Panc1 (cell line): ENCODE results near the gene EPC1.

Experiments used
- POLR2AphosphoS5 ChIP-seq: IDR thresholded peaks from 2 replicates; pipeline ENCODE4 v1.6.1; 2012; ENCODE audit warnings: mild to moderate bottlenecking, low read depth, low read length, moderate library complexity
- SIN3A ChIP-seq: IDR thresholded peaks from 2 replicates; pipeline ENCODE4 v1.6.1; 2012; ENCODE audit warnings: low read depth, mild to moderate bottlenecking, low read length, moderate library complexity, borderline replicate concordance; ENCODE audit not compliant: insufficient read depth
- TF ChIP-seq, protein P1 (sequence below): fragments of 450-650 bp; IDR thresholded peaks from 2 replicates; pipeline ENCODE4 v1.5.1; 2017; ENCODE audit warnings: mild to moderate bottlenecking
- TF ChIP-seq, protein P2 (sequence below), 2 experiments: IDR thresholded peaks; 2 replicates each; pipeline ENCODE4 v1.6.1; 2011 to 2012; ENCODE audit warnings: low read depth in 2 of 2, control low read depth in 1 of 2, low read length in 1 of 2, mild to moderate bottlenecking in 1 of 2, moderate library complexity in 1 of 2; ENCODE audit not compliant: insufficient read depth in 1 of 2

DNA sequence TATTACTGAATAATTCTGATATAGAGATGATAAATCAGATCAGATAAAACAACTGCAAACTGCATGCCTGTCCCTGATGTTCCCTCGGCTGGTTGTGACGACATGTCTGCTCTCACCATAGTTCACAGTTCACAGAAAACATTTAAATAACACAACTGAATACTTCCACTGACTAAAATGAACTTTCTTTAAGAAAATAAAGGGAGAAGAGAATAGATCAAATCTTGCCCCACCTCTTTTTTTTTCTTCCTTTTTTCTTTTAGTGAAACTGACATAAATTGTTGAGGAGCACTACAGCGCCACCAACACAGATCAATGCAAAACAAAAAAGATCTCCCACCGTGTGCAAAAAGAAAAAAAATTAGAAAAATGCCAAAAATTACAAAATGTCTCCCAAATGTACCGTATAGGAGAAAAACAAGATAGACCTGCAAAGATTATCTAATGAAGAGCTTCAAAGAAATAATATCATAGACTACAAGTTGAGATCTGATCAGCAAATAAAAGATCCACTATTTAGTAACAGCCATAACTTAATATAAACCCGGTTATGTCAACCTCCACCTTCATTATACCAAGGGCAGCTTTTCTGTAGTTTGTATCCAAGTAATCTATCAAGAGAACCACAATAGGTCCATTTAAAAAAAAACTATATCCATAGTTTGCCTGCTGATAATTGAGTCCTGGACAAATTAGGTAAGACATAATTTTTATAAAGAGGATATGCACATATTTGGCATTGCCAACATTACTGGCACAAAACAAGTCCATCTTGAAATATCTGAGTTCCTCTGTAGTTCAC, 30.7 kb upstream of the EPC1 start:
- TF ChIP-seq, protein P1, sequence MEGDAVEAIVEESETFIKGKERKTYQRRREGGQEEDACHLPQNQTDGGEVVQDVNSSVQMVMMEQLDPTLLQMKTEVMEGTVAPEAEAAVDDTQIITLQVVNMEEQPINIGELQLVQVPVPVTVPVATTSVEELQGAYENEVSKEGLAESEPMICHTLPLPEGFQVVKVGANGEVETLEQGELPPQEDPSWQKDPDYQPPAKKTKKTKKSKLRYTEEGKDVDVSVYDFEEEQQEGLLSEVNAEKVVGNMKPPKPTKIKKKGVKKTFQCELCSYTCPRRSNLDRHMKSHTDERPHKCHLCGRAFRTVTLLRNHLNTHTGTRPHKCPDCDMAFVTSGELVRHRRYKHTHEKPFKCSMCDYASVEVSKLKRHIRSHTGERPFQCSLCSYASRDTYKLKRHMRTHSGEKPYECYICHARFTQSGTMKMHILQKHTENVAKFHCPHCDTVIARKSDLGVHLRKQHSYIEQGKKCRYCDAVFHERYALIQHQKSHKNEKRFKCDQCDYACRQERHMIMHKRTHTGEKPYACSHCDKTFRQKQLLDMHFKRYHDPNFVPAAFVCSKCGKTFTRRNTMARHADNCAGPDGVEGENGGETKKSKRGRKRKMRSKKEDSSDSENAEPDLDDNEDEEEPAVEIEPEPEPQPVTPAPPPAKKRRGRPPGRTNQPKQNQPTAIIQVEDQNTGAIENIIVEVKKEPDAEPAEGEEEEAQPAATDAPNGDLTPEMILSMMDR, result peak; percentile 50; the same call in 1 of the 2 replicates
- TF ChIP-seq POLR2AphosphoS5 (no peak), SIN3A (no peak)
- TF ChIP-seq, protein P2, sequence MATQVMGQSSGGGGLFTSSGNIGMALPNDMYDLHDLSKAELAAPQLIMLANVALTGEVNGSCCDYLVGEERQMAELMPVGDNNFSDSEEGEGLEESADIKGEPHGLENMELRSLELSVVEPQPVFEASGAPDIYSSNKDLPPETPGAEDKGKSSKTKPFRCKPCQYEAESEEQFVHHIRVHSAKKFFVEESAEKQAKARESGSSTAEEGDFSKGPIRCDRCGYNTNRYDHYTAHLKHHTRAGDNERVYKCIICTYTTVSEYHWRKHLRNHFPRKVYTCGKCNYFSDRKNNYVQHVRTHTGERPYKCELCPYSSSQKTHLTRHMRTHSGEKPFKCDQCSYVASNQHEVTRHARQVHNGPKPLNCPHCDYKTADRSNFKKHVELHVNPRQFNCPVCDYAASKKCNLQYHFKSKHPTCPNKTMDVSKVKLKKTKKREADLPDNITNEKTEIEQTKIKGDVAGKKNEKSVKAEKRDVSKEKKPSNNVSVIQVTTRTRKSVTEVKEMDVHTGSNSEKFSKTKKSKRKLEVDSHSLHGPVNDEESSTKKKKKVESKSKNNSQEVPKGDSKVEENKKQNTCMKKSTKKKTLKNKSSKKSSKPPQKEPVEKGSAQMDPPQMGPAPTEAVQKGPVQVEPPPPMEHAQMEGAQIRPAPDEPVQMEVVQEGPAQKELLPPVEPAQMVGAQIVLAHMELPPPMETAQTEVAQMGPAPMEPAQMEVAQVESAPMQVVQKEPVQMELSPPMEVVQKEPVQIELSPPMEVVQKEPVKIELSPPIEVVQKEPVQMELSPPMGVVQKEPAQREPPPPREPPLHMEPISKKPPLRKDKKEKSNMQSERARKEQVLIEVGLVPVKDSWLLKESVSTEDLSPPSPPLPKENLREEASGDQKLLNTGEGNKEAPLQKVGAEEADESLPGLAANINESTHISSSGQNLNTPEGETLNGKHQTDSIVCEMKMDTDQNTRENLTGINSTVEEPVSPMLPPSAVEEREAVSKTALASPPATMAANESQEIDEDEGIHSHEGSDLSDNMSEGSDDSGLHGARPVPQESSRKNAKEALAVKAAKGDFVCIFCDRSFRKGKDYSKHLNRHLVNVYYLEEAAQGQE (IDR thresholded peaks at IDR 0.05; ENCODE audit: insufficient read depth in 1 of 2, low read depth in 2 of 2, low read length in 1 of 2), result no peak
